KG1 (cell line): ENCODE data around the gene LCAT.
"Not testable (repeated sequence)": the region's sequence is repeated elsewhere in the genome, so short reads cannot be mapped to it uniquely, and the experiment has no call there.

Source experiments
- DNase-seq: peaks from one replicate; lab custom pipeline; 2025; lab: John Stamatoyannopoulos, UW

Gene LCAT

GRCh38 chr16:67931712-67932461, 12.0 kb downstream of the LCAT start, which contains the start of gene CTRL:
Gene CTRL (minus strand): TSS chr16:67931862. CDS start chr16:67931852, 10 bp downstream.
- no peak for DNase-seq

DNA sequence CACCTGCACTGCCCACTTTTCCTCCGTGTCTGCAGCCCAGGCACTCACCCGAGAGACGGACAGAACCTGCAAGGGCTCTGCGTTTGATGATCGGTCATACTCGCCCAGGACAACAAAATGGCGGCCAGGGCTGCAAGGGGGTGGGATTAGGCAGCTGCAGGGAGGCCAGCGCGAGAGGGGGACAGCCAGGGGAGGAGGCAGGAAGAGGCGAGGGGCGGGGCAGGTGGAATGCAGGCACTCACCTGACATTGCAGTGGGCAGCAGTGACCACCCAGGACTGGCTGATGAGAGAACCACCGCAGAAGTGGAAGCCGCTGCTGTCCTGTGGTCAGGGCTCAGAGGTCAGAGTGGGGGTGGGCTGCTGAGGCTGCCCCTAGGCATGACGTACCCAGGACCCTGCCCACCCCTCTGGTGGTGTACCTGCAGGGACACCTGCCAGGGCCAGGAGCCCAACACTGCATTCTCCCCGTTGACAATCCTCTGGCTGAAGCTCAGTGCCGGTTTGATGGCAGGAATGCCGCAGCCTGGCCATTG, 13.2 kb downstream of the LCAT start:
- no peak for DNase-seq

DNA sequence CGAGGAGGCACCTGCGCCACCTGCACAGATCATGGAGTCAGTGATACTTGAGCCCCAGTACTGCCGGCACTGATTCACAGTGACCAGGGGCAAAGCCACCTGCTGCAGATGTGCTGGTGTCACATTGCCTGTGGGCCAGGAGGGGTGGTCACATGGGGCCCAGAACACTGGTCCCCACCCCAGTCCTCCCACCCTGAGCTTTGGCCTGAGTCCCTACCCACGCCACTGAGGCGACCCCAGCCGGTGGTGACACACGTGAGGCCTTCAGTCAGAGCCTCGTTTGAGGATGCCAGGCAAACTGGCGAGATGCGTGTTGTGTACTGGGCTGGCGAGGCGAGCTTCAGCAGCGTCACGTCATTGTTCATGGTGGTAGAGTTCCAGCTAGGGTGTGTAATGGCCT, 13.7 kb downstream of the LCAT start:
- no peak for DNase-seq

DNA sequence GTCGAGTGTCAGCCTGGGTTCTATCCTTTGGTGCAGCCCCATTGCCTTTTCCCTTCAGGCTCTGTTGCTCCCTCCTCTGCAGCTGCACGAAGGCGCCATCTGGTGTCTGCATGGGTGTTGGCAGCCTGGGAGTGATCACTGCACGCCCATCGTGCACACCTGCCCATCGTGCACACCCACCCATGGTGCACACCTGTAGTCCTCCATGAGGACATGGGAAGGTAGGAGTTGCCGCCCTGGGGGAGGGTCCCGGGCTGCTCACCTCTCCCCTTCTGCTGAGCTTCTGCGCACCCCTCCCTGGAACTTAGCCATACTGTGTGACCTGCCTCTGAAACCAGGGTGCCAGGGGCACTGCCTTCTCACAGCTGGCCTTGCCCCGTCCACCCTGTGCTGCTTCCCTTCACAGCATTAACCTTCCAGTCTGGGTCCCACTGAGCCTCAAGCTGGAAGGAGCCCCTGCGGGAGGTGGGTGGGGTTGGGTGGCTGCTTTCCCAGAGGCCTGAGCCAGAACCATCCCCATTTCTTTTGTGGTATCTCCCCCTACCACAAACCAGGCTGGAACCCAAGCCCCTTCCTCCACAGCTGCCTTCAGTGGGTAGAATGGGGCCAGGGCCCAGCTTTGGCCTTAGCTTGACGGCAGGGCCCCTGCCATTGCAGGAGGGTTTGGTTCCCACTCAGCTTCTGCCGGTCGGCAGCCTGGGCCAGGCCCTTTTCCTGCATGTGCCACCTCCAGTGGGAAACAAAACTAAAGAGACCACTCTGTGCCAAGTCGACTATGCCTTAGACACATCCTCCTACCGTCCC, 15.2 kb downstream of the LCAT start:
- DNase-seq, result no peak

GRCh38 chr16:67928147-67928546, 15.8 kb downstream of the LCAT start:
- no peak for DNase-seq

- DNase-seq, result no peak
Measured at GRCh38 chr16:67927131-67927941, 16.6 kb downstream of the LCAT start.

GRCh38 chr16:67926181-67926750, 17.7 kb downstream of the LCAT start:
- no peak for DNase-seq

DNA sequence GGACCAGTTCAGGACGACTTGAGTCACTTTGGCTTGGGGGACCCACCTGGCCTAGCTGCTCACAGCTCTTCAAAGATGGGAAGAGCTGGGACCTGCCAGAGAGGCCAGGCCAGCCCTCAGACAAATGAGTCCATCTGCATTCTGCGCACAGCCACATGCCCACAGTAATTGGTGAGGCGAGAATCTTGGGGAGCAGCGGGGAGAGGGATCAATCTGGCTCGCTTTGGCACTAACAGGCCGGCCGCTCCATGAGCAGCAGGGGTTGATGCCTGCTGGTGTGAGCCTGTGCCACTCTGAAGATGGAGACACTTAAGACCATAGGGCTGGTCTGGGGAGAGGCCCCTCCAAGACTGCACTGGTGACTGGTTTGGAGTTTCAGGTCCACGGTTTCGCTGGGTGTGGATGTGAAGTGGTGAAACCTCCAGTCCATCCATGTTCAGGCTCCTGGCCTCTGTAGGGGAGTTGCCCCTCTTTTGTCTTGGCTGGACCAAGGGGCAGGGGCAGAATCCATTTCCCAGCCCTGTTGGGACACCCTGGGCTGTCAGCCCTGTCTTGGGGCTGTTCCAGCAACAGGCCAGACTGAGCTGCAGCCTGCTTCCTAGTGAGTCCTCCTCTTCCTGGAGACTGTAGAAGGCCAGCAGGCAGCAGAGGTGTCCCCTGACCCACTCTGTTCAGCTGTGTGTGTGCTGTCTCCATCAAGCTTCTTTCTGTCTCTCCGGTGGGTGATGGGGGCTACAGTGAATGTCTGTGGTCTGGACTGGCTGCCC, 19.6 kb downstream of the LCAT start:
- no peak for DNase-seq

DNA sequence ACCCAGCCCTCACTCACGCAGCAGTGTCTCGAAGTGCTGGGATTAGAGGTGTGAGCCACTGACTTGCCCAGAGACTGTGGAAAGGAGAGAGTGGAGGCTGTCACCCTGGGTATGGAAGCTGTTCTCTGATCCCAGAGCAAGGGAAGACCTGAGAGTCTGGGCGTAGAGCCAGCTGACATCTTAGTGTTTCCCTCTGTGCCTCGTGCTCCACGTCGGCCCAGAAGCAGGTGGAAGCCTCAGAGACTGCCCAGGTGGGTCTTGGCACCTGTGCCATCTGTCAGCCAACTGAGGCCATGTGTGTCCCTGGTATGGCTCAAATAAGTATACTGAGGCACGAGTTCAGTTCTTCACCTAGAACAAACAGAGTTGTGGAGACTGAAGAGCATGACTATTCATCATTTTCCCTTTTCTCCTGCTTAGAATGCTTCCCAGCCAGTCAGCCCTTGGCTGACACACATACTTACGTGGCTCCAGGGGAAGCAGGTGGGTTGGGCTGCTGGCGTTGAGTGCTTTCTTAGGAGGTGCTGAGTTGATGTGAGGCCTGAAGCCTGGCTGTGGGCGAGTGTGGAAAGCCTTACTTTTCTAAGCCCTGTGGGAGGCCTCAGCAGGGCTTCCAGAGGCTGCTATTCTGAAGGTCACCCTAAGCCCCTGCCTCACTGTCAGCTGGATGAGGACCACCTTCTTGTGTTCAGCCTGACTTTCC, 20.4 kb downstream of the LCAT start:
- no peak for DNase-seq

GRCh38 chr16:67922740-67923139, 21.2 kb downstream of the LCAT start:
- no peak for DNase-seq

- no peak for DNase-seq
Measured at GRCh38 chr16:67922221-67922620, 21.7 kb downstream of the LCAT start.

- DNase-seq, result no peak
Measured at GRCh38 chr16:67919622-67920221, 24.2 kb downstream of the LCAT start.

GRCh38 chr16:67917852-67918236, 26.1 kb downstream of the LCAT start:
- DNase-seq, result no peak

DNA sequence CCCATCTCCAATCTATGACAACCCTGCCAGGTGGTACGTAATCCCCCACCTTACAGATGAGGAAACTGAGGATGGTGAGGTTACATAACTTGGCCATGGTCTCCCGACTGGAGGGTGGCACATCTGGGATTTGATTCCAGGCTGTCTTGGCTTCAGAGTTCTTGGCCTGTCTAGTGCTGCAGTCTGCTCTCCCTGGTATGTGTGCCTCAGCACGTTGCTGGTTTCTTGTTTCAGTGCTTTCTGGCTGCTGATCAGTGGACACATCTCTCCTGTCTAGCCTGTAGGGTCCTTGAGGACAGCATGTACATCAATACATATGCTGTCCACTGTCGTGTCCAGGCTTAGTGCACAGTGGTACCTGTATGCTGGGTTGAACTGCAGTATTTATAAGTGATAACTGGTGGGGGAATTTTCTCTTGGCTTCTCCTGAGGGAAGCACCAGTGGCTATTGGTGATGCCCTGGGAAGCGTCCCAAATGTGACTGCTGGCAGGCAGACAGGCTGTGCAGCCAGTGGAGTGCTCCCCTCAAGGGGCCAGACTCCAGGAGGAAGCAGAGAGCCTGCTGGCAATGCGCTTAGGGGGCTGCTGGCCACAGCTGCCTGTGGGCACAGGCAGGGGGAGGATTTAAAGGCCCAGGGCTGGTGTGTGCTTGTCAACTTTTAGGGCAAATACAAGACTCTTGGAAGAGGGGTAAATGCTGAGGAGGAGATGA, 26.6 kb downstream of the LCAT start:
- no peak for DNase-seq

DNA sequence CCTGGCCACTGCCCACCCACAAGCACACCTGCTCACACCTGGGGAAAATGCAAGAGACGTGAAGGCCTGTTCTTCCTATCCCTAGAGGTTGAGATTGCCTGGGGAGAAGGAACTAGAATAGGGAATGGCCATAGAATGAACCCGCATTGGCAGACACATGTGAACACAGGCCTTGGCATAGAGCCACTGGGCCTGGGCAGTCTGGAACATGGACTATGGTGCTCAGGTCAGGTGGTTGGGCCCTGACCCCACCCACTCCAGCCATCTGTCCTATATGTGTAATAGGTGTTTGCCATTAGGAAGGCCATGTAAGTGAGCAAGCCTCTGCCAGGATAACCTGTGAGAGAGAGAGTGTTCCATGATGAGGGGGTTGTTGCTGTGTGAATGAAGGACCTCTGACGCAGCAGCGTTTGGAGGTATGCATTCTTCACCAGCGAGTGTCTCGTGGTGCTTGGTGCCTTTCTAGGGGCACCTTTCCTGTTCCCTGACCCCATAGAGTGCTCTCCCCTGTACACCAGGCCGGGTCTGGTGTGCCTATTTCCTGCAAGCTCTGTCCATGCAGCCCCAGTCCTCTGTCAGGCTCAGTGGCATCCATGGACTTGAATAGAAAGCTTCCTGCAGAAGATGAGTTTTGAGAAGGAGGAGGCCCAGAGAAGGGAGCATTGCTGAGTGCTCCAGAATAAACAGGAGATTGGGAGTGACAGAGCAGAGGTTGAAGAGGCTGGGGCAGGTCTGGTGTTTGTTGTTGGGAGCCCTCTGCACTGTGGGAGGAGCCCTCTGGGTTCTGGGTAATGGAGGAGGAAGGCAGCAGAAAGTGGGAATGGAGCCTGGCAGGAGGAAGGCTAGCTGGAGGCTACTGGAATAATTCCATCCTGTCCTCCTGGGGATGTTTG, 27.8 kb downstream of the LCAT start:
- DNase-seq, result no peak

DNA sequence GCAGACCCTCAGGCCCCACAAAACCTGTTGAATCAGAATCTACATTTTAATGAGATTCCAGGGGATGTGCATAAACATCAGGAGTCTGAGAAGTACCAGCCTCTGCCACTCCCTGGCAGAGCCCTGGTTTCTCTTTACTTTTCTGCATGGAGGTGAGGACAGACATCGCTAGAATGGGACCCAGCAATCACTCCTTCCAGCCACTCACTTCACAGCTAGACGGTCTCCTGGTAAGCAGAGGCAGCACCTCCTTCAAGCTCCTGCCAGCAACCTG, 28.5 kb downstream of the LCAT start:
- not testable (repeated sequence) for DNase-seq

DNA sequence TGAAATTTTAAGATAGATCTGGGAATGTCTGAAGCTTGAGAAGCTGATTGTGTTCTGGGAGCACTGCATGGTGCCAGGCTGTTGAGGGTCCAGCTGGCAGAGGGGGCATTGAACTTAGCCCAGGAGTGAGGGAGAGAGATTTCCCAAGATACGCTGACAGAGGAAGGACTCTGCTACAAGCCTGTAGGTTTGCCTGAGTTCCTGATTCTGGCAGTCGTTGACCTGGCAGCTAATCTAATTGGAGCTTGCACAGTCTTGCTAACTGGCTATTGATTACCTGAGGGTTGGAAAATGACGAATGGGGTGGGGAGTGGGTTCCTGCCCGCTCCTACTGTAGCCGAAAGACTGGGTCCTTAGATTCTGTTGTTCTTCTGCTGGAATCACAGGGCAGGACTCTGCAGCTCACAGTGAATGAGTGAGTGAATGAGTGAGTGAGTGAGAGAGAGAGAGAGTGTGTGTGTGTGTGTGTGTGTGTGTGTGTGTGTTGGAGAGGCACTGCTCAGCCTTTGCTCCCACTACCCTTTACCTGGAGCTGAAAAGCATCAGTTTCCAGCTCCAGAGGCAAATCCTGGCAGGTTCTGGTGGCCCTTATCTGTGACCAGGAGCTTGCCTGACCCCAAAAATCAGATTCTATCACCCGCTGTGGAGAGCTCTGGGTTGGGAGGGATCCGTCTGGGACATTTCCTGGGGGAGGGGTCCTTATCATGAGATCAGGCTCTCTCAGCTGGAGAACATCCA, 29.0 kb downstream of the LCAT start:
- DNase-seq, result no peak

DNA sequence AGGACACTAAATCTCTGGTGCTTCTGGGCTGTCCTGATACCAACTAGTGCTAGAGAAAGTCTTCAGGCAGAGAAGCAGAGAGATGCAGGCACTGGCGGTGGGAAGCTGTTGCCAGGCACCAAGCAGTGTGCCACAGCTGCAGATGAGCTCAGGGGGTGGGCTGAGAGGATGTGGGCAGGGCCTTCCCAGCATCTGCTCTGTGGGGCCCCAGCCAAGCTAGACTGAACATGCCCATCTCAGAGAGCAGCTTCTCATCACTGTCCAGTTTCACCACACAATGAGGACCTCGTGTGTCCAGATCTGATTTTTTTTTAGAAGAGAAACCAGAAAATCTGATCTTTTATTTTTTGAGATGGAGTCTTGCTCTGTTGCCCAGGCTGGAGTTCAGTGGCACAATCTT, 33.8 kb downstream of the LCAT start:
- no peak for DNase-seq
